ENCODE measurements around the gene GDF9.

The GDF9 gene

DNA sequence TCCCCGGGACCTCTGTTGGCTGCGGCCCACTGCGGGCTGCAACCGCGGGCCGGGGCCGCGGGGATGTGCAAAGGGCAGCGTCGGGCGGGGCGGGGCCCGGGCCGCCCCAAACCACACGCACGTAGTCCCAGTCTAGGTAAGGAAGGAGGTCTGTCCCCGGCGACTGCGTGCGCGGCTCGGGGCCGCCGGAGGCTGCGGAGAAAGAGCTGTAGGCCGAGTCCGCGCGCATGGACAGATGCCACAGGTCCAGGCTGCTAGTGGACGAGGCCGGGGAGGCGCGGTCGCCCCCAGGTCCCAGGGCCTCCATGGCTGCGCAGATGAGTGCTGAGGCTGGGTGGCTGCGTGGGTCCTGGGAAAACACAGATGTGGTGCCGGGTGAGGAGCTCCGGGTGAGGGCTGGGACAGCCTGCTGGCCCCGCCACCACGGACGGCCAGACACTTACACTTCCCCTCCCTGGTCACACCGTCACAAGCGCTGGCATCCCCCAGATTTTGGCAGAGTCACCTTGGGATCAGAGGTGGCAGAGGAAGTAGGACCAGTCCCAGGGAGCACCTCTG lies 40.4 kb downstream of the GDF9 start:
- Mint-ChIP-seq H3K36me3 (no peaks in the 10 kb centered on the region), H3K4me1 (peaks cover 13% of the 10 kb centered on the region), H3K27ac (no peak overlapping the region), H3K9me3 (no peaks in the 10 kb centered on the region), H3K4me3 (no peak overlapping the region), H3K27me3 (peaks cover 15% of the 10 kb centered on the region)
- no peak for ATAC-seq (ENCODE audit: low read depth)
- DNase-seq (ENCODE audit: low spot score in 2 of 2), result no peak

DNA sequence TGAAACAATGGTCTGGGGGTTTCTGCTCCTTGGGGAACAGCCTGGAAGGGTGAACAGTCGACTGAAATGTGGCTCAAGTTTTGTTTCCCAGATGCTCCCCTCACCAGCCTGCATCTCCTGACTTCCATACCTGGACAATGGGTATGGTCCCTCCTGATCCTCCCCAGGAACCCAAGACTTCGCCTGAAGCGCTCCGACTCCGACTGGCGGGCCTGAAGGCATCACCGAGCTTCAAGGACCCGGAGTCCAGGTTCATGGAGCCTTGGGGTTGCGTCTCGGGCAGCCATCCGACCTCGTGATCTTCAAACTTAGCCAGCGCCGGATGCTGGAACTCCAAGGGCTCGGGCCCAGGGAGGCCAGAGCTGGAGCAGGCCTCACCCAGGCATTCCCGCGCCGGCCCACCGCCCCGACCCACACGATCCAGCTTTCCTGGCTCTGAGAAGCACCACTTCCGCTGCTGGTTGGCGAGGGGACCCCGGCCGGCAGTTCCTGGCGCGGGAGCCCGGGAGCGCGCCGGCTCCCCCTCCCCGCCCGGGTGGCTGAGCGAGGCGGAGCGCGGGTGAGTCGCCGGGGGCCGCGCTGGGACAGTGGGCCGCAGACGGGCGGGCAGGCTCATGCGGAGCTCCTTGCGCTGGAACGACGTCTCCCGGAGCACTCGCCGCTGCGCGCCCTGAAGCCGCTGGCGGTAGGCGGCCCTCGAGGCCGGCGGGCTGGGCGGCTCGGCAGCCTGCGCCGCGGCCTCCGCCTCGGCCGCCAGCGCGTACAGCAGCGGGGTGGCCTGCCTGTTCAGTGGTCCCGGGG lies 41.0 kb downstream of the GDF9 start:
- Mint-ChIP-seq H3K4me3 (peak overlapping the region; percentile 41), H3K9me3 (no peaks in the 10 kb centered on the region), H3K4me1 (peaks cover 14% of the 10 kb centered on the region), H3K27ac (no peak overlapping the region), H3K27me3 (peaks cover 15% of the 10 kb centered on the region), H3K36me3 (no peaks in the 10 kb centered on the region)
- DNase-seq (ENCODE audit: low spot score in 2 of 2) (no peak), ATAC-seq (ENCODE audit: low read depth) (no peak)

DNA sequence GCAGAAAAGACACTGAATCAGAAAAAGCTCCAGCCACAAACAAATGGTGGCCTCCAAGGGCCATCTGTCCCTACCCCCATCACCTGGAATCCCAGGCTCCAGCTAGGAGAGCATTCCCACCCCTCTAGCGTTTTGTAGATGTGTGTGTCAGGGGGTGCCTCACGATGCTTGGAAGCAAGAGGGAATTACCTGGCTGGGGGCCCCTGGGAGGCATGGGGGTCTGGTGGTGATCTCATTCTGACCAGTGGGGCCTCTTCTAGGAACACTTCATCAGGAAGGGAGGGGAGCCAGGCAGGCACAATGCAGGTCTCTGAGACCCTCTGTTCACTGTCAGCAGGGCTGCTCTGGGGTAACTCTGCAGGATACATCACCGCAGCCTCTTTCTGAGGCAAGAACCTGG lies 41.8 kb downstream of the GDF9 start:
- peaks cover 15% of the 10 kb centered on the region for H3K4me1 Mint-ChIP-seq
- no peaks in the 10 kb centered on the region for H3K9me3 Mint-ChIP-seq
- no peaks in the 10 kb centered on the region for H3K36me3 Mint-ChIP-seq
- no peak for DNase-seq (ENCODE audit: low spot score in 2 of 2)
- no peak for ATAC-seq (ENCODE audit: low read depth)
- peak overlapping the region; percentile 41 for H3K4me3 Mint-ChIP-seq
- H3K27me3 Mint-ChIP-seq, result peaks cover 17% of the 10 kb centered on the region
- H3K27ac Mint-ChIP-seq, result no peak overlapping the region

DNA sequence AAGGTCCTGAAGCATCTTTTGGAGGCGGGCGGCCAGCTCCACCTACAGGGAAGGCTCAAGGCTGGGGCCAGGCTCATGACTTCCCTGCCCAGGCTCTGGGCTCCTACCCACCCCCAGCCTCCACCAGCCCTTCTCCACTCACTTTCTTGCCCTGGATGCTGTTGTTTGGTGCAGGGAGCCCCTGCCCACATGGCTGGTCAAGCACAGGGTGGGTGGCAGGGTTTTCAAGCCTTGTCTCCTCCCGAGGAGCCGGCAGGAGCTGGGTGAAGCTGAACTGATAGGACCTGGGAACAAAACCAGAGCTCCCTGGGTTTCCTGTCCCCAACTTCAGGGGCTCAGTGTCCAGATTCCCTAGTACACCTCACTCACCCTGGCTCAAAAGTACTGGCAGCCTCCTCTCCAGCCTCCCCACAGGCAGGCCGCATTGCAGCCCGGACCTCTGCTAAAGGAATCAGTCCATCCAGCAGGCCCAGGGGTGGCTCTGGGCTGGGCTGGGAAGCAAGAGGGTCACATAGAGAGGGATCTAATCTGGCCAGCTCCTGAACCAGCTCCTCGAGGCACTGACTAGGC lies 42.7 kb downstream of the GDF9 start:
- ATAC-seq (ENCODE audit: low read depth), result no peak
- Mint-ChIP-seq H3K4me1 (peaks cover 15% of the 10 kb centered on the region), H3K27me3 (peaks cover 17% of the 10 kb centered on the region), H3K4me3 (no peak overlapping the region), H3K36me3 (no peaks in the 10 kb centered on the region), H3K27ac (no peak overlapping the region), H3K9me3 (no peaks in the 10 kb centered on the region)
- no peak for DNase-seq (ENCODE audit: low spot score in 2 of 2)

DNA sequence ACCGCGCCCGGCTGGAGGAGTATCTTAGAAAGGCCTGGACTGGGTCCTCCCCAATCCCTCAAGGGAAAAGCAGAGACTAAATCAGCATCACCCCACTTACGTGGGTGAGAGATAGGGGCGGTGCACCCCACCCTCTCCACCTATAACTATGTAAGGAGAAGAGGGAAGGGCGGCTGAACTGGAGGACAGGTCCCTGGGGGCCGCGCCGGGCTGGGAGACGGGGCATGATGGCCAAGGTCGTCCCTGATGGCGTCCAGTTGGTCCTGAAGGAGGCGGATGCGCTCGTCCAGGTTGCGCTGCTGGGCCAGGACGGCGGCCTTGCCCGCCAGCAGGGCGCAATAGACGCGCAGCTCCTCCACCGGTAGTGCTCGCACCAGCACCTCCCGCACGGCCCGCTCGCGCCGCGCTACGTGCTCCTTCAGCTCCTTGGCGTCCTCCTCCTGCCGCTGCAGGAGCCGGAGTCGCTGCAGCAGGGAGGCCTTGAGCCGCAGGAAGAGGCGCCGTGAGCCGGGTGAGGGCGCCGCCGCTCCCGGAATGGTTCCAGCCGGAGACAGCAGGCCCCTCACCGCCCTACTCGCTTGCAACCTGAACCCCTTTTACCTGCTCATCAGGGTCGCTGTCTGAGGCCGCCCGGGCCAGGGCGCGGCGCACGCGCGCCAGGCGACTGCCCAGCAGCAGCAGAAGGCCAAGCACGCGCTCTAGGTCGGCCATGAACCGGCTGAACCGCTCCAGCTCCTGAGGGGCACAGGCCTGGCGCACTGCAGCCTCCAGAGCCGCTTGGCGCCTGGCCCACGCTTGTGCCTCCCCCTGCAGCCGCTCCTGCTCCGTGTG lies 43.4 kb downstream of the GDF9 start:
- ATAC-seq (ENCODE audit: low read depth) (no peak), DNase-seq (ENCODE audit: low spot score in 2 of 2) (no peak)
- H3K36me3 Mint-ChIP-seq, result no peaks in the 10 kb centered on the region
- peaks cover 17% of the 10 kb centered on the region for H3K27me3 Mint-ChIP-seq
- H3K4me1 Mint-ChIP-seq, result peaks cover 15% of the 10 kb centered on the region
- no peak overlapping the region for H3K4me3 Mint-ChIP-seq
- H3K9me3 Mint-ChIP-seq, result no peaks in the 10 kb centered on the region
- no peak overlapping the region for H3K27ac Mint-ChIP-seq

DNA sequence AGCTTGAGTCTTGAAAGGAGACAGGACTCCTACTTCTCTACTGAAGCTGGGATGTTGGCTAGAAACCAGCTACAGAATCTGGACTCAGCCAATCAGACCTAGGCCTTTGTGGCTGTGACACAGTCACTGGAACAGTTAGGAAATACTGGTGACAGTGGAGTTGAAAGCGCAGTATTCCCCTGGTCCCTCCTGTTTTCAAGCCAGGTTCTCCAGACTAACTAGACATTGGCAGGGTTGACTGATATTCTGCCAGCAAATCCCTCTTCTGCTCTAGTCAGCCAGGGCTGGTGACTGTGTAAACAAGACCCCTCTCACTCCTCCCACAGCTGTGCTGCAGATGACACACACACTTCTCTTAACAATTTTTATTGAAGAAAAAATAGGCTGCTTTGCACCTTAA lies 44.5 kb downstream of the GDF9 start:
- Mint-ChIP-seq H3K4me1 (peaks cover 15% of the 10 kb centered on the region), H3K27me3 (peaks cover 10% of the 10 kb centered on the region)

DNA sequence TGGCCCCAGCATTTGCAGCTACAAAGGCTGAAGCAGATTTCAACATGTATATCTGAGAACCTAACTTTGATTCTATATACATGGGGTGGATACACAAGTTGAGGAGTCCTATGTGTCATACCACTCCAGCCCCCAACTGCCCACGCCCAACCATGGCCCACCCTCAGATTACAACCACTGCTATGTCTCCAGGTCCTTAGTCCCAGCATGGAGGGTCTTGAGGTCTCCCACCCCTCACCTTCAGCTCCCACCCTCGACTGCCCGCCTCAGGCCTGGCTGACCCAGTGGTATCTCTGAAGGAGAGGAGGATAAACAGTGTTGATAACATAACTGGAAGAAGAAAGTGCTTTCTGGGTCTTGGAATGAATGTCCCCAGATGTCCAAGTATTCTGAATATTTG lies 44.9 kb downstream of the GDF9 start:
- Mint-ChIP-seq H3K27me3 (peaks cover 8% of the 10 kb centered on the region), H3K27ac (no peak overlapping the region), H3K4me1 (peaks cover 15% of the 10 kb centered on the region), H3K4me3 (no peak overlapping the region), H3K9me3 (no peaks in the 10 kb centered on the region), H3K36me3 (no peaks in the 10 kb centered on the region)
- DNase-seq (ENCODE audit: low spot score in 2 of 2) (no peak), ATAC-seq (ENCODE audit: low read depth) (no peak)

More for the DNA sequence above, 44.5 kb downstream of the GDF9 start:
- no peaks in the 10 kb centered on the region for H3K36me3 Mint-ChIP-seq
- ATAC-seq (ENCODE audit: low read depth) (no peak), DNase-seq (ENCODE audit: low spot score in 2 of 2) (no peak)
- H3K9me3 Mint-ChIP-seq, result no peaks in the 10 kb centered on the region
- H3K27ac Mint-ChIP-seq, result no peak overlapping the region
- H3K4me3 Mint-ChIP-seq, result no peak overlapping the region

DNA sequence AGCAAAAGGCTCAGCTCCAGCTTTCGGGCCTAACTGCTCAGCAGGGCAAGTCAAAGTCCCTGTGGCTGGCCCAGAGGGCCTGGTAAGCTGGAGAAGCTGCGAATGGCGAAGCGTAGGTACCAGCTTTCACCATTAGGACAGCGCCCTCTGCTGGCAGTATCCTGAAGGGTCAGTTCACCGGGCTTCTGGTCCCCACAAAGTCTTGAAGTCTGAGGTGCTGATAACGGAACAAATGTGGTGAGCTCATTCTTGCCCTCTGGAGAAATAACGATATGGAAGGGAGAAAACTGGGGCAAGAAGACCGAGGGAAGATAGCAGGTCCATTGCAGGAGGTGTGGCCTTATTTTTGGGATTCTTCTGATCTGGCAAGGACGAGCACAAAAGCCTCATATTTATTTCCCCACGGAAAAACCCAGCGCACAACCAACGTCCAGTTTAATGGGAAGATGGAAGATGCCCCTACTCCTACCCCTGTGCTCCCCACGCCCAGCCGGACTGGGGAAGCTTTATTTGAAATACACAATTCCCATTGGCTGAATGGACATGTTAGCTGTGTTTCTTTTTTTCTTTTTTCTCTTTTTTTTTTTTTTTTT lies 46.0 kb downstream of the GDF9 start:
- Mint-ChIP-seq H3K4me3 (peak overlapping the region; percentile 55), H3K4me1 (peaks cover 15% of the 10 kb centered on the region), H3K27me3 (peaks cover 5% of the 10 kb centered on the region), H3K9me3 (no peaks in the 10 kb centered on the region), H3K27ac (no peak overlapping the region), H3K36me3 (no peaks in the 10 kb centered on the region)
- peak; percentile 87 to 92 for DNase-seq (ENCODE audit: low spot score in 2 of 2)
- ATAC-seq (ENCODE audit: low read depth), result peak; percentile 93

DNA sequence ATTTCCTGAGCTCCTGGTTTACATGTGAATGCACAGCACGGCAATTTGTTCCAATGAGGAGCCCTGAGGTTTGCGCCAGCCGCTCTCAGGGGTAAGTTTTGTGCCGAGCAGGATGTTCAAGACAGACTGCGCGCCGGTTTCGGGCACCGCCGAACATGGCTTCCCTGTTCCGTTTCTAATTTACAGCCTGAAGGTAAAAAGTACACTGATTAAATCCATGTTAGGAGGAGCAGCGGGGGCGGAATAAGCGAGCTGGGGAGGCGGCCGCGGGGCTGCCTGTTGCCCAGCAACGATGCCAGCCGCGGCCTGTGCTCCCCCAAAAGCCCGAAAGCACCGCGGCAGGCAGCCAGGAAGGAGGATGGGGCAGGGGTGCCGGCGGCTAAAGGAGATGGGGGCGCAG lies 46.8 kb downstream of the GDF9 start:
- H3K27ac Mint-ChIP-seq, result no peak overlapping the region
- H3K4me3 Mint-ChIP-seq, result peak overlapping the region; percentile 73
- H3K9me3 Mint-ChIP-seq, result no peaks in the 10 kb centered on the region
- H3K4me1 Mint-ChIP-seq, result peaks cover 15% of the 10 kb centered on the region
- DNase-seq (ENCODE audit: low spot score in 2 of 2) (no peak), ATAC-seq (ENCODE audit: low read depth) (peak; percentile 12)
- H3K27me3 Mint-ChIP-seq, result peaks cover 5% of the 10 kb centered on the region
- no peaks in the 10 kb centered on the region for H3K36me3 Mint-ChIP-seq

DNA sequence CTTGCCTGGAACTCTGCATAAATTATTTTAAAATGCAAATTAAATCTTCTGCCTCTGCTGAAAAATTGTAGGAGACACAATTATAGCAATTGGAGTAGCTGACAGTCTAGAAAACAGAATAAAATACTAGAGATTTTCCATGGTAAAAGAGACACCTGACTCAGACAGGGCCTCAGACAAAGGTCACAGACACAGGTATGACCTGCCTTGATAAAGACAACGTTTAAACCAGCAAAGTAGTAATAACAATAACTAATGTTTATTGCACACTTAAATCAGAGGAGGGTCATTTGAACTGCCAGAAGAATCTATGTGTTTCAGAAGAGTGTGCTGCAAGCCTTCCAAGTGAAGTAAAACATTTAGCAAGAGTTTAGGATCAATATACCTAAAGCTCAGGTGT lies 49.3 kb downstream of the GDF9 start:
- no peaks in the 10 kb centered on the region for H3K36me3 Mint-ChIP-seq
- ATAC-seq (ENCODE audit: low read depth) (no peak), DNase-seq (ENCODE audit: low spot score in 2 of 2) (no peak)
- no peak overlapping the region for H3K27ac Mint-ChIP-seq
- peaks cover 5% of the 10 kb centered on the region for H3K27me3 Mint-ChIP-seq
- no peak overlapping the region for H3K4me3 Mint-ChIP-seq
- no peaks in the 10 kb centered on the region for H3K9me3 Mint-ChIP-seq
- peaks cover 16% of the 10 kb centered on the region for H3K4me1 Mint-ChIP-seq

DNA sequence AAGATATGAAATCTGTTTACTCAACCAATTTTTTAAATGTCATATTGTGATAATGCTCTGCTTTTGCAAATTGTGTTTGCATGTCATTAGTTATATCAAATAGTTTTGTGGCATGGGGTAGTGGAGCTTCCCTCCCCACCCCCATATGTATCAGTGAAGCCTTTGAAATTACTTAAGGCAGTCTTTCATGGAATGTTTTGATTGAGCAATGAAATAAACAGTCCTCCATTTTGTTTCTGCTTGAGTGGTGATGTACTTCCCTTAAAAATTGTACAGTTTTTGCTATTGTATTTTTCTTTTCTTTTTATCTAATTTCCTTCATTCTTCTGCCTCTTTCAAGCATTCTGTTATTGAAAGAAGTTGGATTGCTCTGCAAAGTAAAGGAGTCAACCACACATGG lies 49.7 kb downstream of the GDF9 start:
- DNase-seq (ENCODE audit: low spot score in 2 of 2) (no peak), ATAC-seq (ENCODE audit: low read depth) (no peak)
- H3K27ac Mint-ChIP-seq, result no peak overlapping the region
- no peak overlapping the region for H3K4me3 Mint-ChIP-seq
- H3K9me3 Mint-ChIP-seq, result no peaks in the 10 kb centered on the region
- peaks cover 16% of the 10 kb centered on the region for H3K4me1 Mint-ChIP-seq
- no peaks in the 10 kb centered on the region for H3K36me3 Mint-ChIP-seq
- H3K27me3 Mint-ChIP-seq, result peaks cover 5% of the 10 kb centered on the region

DNA sequence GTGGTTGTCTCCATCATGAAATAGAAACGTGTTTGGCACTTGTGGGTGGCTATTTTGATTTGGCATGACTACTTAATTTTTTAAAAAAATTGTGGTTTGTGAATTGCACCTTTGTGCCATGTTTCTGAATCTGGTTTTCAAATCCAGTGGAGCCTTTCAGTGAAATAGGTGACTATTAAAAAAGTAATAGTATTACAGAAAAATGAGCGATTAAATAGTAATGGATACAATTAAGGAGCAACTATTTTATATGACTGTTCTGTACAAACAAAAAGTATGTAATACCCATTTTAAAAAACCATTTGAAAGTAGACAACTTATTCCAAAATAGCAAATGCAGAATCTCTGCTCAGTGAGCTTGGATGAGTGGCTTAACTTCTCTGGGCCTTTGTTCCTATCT lies 50.2 kb downstream of the GDF9 start:
- Mint-ChIP-seq H3K27ac (no peak overlapping the region), H3K4me1 (peaks cover 16% of the 10 kb centered on the region), H3K9me3 (no peaks in the 10 kb centered on the region), H3K36me3 (no peaks in the 10 kb centered on the region), H3K4me3 (no peak overlapping the region), H3K27me3 (peaks cover 5% of the 10 kb centered on the region)
- DNase-seq (ENCODE audit: low spot score in 2 of 2), result no peak
- no peak for ATAC-seq (ENCODE audit: low read depth)

DNA sequence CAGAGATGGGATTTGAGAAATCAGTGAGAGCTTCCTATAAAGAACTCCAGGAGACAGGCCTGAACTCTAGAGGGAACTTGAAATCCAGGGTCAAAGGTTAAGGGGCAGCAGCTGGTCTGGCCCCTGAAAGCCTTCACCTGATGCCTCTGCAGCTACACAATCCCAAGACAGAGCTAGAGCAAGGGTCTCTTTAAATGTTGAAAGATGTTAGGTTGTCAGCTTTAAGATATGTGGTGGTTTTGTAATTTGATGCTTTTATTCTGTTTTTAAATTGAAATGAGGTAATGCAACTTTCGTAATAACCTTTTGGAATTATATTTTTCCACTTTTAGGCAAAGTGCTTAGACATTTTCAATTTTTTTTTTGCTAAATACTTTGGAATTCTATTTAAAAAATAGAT lies 50.8 kb downstream of the GDF9 start:
- H3K36me3 Mint-ChIP-seq, result no peaks in the 10 kb centered on the region
- H3K27me3 Mint-ChIP-seq, result peaks cover 8% of the 10 kb centered on the region
- DNase-seq (ENCODE audit: low spot score in 2 of 2), result no peak
- no peaks in the 10 kb centered on the region for H3K9me3 Mint-ChIP-seq
- no peak for ATAC-seq (ENCODE audit: low read depth)
- H3K4me3 Mint-ChIP-seq, result peak overlapping the region; percentile 54
- H3K4me1 Mint-ChIP-seq, result peaks cover 16% of the 10 kb centered on the region
- no peak overlapping the region for H3K27ac Mint-ChIP-seq

All from memory B cell (primary cell).